ENCODE measurements around the gene LIF.
A peak's percentile ranks its signal among the peaks of the same experiment; 100 is the strongest.

LIF gene

DNA sequence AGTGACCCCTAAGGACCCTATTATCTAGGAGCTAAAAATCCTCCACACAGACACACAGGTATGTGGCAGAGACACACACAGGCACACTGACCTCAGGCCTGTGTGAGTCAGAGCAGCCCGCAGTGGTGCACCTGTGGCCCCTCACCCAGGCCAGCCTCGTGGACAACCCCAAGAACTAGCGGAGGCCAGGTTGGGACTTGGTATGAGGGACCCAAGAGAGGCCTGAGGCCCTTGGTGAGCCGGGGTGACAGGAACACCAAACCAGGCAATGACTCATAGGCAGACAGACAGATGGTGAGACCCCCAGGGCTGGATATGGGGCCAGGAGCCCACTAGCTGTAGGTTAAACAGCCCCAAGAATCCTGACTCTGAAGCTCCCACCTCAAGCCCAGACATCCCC, 36.8 kb upstream of the LIF start:
- no peak for DNase-seq

DNA sequence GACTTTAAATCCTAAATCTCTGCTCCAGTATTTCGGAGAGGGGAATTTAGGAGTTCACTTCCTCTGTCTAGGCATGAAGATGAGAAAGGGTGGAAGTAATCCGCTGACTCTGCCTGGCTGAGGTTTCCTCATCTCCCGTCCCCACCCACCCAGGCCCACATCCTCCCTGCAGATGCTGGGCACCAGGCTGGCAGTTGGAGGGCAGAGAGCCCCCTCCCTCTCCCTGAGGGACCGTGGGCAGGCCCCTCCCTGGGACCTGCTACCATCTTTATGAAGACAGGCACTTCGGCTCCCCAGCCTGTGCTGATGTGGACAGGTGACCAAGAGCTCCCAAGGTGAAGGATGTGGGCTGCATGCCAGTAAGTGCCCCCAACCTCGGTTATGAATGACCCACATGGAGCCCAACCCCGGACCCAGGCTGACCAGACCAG, 36.1 kb upstream of the LIF start:
- no peak for DNase-seq

DNA sequence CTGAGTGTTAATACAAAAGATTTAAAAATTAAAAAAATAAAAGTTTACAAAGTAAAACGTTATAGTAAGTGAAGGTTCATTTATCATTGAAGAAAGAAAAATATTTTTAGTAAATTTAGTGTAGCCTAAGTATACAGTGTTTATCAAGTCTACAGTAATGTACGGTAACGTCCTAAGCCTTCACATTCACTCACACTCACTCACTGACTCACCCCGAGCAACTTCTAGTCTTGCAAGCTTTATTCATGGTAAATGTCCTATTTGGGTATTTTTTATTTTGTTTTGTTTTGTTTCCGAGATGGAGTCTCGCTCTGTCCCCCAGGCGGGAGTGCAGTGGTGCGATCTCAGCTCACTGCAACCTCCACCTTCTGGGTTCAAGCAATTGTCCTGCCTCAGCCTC, 33.9 kb upstream of the LIF start:
- DNase-seq: no peak

DNA sequence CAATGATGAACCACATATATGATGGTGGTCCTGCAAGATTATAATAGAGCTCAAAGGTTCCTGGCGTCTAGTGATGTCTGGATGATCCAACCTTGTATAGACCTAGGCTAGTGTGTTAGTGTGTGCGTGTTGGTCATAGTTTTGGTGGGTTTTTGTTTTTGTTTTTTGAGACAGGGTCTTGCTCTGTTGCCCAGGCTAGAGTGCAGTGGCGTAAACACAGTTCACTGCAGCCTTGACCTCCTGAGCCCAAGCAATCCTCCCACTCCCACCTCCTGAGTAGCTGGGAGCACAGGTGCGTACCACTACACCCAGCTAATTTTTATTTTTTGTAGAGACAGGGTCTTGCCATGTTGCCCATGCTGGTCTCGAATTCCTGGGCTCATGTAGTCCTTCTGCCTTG, 33.4 kb upstream of the LIF start:
- DNase-seq: no peak

DNA sequence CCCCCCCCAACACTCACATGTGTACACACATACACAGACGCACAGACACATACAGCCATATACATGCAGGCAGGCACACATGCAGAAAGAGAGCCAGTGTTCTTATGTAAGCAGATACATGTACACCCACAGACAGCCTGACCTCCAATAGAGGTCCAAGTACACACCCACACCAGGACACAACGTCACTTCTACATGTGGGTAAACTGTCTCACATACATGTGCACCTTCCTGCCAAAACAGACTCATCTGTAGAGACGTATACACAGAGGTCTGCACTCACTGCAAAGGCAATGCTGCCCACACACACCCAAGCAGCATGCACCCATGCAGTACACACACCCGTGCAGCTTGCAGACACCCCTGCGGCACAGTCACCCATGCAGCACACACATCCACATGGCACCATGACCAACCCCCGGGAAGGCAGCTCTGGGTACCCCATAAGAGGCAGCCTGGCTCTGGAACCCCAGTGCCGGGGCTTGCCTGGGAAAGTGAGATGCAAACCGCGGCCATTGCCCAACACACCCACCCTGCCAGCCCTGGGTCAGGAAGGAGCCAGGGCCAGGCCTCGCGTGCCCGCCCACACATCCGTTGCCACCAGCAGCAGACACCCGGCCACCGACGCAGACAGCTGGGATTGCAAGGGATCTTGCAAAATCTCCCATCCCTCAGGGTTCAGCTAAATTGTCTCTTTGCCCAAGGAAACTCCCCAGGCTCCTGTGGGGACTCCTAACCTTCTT, 32.7 kb upstream of the LIF start:
- no peak for DNase-seq

DNA sequence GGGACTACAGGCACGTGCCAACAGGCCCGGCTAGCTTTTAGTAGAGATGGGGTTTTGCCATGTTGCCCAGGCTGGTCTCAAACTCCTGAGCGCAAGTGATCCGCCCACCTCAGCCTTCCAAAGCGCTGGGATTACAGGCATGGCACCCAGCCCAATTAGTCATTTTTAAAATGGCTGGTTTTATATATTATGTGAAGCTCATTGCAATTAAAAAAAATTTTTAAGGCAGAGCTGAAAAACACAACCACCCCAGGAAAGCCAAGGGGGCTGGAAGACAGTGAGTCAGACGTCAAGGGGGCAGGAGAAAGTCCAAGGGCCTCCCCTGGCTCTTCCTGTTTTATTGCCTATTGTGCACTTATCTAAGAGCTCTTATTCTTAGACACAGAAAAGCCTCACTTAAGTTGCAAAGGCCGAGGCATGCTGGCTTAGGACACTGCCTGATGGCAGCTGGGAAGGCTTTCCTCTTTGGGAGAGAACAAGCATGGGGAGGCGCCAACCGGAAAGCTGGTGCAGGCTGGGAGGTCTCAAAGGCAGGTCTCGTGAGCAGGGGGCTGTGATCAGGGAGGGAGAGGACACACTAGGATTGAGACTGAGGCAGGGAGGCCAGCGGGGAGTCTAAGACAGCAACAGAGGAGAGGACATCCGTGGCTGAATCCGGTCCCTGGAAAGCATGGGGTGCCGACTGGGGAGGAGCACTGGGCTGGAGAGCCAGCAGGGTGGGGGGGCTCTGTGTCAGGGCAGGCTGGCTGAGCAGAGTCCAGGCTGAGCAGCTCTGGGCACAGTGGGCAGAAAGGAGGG, 31.2 kb upstream of the LIF start:
- DNase-seq: no peak

DNA sequence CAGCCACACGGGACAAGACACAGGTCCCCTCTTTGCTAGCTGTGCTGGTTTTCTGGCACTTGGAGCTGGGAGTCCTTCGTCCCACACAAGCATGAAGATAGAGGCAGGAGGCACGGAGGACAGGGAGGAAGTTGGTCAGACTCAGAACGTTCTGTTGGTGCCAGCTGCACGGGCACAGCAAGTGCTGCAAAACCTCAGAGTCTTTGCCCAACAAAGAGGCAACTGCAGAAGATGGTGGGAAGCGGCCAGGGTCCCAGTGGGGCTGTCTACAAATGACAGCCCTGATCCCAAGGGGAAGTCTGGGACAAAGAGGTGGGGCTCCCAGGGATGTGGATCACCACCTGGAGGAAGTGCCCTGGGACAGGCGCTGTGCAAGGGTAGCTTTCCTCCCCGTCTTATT, 29.5 kb upstream of the LIF start:
- no peak for DNase-seq

DNA sequence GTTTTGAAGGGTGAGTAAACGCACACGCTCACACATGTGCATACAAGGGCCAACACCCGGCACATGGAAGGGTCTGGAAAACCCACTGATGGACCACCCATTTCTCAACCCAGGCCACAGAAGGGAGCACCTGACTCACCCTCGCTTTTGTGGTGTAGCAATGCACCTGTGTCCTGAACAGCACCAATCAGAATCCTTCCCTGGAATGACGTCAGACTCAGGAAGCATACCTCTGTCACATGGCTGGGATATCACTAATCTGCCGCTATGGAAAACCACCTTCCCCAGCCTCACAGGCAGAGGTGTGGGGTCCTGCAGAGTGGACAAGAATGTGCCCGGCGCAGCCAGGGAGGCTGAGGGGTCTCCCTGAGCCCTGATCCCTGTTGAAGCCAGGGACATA, 29.1 kb upstream of the LIF start:
- no peak for DNase-seq

DNA sequence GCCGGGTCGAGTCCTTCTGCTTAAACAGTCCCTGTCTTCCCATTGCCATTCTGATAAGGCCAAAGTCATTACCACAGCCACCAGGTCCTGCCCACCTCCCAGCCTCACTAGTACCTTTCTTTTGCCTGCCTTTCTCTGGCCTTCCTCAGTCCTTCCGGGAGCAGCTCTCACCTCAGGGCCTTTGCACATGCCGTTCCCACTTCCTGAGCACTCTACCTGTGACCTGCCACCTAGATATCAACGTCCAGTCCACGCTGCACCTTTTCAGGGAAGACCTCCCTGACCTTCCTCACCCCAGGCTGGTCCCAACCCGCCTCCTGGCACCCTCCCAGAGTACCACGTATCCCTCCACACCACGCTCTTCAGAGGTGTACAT, 27.9 kb upstream of the LIF start:
- no peak for DNase-seq

DNA sequence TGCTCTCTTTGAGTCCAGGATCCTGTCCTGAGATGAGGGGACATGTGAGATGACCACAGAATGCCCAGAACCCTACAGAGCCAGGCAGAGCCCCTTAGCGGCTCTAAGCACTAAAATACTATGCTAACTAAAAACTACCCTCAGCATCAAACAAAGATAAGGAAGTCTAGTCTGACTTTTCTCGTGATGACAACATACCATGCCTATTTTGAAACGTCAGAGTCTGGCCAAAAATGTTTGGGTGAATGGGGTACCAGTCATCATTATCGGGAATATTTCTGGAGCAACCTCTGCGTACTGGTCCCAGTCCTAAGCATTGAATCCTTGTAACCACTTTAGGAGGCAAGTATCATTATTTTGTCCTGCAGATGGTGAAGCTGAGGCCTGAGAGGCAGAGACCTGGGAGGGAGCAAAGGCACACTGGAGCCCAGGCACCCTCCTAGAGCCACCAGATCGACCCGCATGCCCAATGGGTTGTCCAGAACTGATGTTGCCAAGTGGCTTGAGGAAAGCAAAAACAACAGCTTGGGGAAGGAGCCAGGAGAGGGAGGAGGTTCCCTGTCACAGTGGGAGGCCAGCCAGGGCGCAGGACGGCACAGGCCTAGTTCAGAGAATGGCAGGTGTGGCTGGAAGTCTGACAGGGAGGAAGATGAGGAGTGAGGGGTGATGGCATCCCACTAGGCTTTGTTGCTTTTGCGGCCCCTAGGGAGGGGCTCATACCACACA, 27.3 kb upstream of the LIF start:
- no peak for DNase-seq

DNA sequence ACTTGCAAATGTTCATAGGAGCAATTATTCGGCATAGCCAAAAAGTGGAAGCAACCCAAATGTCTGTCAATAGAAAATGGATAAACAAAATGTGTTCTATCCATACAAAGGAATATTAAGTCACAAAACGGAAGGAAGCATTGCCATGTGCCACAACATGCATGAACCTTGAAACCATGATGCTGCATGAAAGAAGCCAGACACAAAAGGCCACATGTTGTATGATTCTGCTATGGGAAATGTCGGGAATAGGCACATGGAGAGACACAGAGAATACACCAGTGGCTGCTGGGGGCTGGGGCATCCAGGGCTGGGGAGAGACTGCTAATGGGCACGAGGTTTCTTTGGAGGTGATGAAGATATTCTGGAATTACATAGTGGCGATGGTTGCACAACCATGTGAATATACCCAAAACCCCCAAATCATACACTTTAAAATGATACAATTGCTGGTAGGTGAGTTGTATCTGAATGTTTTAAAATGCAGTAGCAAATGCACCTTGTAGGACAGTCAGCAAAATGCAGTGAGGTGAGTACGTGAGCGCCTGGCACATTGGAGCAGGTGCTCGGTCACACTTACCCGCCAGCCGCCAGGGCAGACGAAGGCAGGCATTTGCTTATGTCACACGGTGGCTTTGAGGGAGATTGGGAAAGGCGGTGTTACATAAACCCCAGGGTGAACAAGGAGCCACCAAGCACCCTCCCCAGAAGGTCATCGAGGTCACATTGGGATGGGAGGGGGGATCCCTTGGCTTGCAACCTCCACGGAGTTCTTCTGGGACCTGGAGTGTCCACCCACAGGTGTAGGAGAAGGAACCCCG, 26.4 kb upstream of the LIF start:
- no peak for DNase-seq

DNA sequence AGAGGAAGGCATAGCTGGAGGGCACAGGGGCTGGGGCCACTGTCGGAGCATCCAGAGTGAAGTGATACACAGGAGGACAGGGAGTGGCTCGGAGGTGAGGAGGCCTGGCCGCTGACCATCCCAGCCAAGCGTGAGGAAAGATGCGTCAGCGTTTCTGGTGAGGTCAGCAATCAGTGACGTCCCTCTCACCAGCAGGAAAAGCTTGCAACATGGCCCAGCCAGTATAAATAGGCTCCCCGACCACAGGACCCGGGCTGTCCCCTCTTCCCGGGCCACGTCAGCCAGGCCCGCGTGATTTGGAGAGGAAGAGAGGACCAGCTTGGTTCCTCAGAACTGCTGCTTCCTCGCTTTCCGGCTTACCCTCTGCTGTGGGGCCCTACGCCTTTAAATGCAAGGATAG, 24.3 kb upstream of the LIF start:
- DNase-seq: no peak

DNA sequence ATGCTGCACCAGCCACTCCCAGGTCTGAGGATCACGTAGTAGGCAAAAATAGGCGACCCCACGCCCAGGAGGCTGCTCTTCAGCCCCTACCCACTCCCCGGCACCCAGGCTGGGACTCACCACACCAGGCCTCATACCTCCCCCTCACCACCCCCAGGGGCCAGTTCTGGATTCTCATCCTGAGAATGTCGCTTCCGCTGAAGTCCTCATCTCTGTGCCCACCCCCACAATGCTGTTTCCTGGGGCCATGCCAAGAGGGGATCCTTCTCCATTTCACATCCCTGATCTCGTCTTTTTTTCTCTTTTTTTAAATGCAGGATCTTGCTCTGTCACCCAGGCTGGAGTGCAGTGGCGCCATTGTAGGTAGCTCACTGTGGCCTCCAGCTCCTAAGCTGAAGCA, 21.8 kb upstream of the LIF start:
- no peak for DNase-seq

DNA sequence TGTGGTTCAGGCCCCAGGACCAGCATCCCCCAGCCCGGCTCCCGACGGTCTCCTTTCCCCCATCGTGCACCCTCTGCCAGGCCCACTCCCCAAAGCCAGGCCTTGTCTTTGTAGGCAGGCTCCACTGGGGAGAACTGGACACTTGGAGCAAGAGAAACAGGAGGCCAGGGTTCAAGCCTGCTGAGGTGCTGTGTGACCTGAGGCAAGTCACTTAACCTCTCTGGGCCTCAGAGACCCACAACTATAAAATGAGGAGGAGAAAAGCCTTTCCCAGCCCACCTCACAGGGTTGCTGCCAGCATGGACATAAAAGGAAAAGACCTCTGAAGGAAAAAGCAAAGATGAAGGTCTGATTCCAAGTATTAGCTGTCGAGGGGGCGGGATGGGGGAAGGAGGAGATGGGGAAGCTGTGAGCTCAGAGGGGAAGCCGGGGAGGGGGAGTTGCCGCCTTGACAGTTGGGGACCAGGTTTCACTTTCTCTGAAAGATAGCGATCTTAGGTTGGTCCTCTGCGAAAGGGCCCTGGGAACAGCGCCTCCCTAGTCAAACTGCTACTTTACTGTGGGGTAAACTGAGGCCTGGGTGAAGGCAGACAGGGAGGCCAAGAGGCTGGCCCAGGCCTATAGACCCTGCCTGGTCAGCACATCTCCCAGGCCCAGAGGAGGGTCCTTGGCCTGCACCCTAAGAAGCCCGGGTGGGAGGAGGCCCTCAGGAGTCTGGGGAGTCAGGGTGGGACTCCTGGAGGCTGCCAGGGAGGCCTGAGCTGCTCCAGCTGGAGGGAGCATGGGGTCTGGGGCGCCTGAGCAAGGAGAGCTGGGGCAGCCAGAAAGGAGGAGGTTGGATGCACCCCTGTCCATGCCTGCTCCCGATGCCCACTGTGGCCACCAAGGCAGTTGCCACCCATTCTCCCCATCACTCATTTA, 21.1 kb upstream of the LIF start:
- no peak for DNase-seq

DNA sequence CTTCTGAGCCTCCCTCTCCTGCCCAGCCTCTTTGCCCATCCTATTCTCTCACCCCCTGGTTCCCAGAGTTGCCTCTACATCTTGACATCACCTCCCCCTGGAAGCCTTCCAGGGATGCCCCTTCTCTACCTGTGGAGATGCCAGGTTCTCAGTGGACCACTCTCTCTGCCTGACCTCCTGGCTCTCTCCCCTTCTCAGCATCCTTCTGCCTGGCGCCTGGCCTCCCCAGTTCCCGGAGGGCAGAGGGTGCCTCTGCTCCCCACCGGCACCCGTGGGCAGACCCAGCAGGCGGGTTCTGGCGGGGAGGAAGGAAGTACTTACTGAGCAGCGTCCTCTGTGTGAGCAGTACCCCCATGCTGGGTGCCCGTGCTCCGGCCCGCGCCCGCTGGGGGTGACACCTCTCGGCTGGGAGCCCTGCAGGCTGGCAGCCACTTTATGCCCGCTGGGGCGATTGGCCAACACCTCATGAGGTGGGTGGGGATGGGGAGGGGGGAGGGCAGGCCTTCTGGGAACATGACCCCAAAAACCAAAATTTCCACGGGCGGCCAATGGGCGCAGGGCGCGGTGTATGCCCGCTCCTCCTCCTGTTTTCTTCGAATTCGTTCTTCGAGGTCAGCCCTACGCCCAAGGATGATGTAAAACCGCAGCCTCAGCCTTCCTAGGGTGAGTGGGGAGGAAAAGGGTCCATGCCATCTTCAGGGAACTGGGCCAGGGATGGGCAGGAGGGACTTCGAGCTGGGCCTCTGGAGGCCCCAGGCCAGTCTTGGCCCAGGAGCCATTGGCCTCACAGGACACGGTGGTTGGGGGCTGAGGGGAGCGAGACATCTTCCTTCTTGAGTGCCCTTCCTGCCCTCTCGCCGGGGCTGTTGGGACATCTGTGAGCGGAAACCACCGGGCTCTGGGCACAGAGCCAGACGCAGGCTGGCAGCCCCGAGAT, 20.2 kb upstream of the LIF start, which contains the start of gene OSM:
OSM (minus strand) TSS at position 407 of the 937 bp plus-strand sequence; CDS start at position 355, 52 bp downstream.
- no peak for DNase-seq

DNA sequence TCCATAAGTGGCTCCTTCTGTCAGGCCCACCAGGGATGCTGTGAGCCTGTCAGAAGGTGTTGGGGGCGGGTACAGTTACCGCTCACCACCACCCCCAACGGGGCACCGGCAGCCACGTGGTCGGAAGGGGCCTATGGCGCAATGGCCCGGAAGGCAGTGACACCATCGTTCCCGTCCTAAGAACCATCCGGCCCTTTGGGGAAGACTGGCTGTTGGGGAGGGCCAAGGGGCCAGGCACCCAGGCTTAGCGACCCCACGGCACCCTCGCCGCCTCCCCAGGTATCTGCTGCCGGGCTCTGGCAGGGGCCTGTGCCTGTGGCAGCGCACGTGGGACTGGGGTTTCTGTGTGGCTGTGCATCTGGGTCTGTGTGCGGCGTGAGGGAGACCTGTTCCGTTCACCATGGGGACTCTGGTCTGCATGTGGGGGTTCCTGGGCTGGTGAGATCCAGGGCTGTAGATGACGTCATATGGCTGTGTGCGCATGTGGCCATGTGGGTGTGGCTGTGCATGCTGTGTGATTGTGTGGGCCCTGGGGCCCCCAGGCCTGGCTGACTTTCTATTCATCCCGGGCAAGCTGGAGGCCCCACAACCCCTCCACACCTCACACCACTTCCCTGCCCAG, 19.4 kb upstream of the LIF start:
- DNase-seq: no peak

DNA sequence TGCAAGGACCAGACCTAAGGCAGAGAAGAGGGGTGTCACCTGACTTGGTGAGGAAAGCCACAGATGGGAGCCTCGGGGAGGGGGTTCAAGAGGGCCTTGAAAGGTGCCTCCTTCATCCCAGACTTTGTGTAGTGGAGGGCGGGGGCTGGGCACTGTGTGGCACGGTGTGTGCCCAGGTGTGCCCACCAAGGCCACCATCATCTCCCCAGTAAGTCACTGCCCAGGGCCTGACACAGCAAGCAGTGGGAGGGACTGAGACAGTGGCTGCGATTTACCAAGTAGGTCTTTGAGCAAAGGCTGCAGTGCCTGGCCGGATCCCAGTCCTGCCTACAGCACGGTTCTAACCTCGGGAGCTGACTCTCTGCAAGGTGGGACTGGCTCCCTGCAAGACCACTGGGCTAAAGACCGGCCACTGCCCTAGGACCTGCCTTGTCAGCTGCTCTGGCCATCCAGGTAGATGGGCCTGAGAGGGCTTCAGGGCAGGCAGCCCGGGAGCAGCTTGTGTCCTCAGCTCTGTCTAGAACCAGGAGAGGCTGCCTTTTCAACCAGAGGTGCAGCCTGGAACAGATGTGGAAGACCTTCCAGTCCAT, 18.7 kb upstream of the LIF start:
- DNase-seq: no peak

DNA sequence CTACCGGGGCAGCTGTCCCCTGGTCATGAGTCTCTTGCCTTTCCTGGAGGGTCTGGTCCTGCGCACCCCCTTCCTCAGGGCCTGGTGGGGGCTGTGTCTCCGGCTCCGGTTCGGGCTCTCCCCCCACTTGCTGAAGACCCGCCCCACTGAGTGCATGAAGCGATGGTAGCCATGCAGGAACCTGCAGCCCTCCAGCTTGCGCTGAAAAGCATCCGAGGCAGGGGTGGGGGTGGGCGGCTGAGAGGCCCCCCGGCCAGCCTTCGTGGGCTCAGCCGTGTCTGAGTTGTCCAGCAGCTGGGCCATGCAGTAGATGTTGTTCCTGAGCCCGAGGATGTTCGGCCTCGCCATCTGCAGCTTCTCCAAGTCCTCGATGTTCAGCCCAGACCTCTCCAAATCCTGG, 17.3 kb upstream of the LIF start:
- DNase-seq: no peak

DNA sequence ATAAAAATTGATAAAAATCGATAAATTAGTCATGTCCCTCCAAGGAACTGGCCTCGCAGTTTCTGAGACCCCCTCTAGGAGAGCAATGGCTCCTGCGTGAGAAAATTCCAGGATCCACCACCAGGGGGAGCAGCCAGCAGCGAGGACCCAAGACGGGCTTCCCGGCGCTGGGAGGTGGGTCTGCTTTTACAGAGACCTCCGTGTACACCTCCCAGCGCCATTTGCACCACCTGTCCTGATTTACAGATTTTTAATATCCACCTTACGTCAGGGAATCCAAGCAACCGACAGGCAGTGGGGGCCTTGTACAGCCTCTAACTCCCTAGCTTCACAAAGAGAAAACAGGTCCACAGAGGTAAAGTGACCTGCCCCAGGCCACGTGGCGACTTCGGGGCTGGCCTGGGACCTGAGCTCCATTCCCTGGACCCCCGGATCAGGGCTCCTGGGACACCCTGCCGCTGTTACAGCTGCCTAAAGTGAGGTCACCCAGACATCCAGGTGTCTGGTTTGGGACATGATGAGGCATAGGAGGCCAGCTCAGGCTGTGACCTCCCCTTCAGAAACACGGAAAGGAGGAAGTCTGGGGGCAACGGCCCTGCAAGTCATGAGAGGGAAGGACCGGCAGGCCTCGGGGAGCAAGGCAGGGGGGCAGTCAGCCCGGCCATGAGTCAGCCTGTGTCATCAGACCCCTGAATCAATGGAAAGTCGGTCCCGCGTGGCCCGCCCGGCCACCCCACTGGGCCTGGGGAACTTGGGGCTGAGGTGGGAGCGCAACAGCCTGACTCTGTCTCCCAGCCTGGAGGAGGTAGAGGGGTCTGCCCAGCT, 16.6 kb upstream of the LIF start:
- peak; percentile 26 for DNase-seq
